Right forelimb (tissue), 1 donor: ENCODE measurements around the gene CCR2.

Source experiments
- DNase-seq: peaks from one replicate; pipeline ENCODE4 v3.0.0-alpha.2; 2018

CCR2 gene

GRCh38 chr3:46406443-46406787, 52.5 kb downstream of the CCR2 start:
- DNase-seq: no peak

GRCh38 chr3:46406788-46407611, 53.1 kb downstream of the CCR2 start, which contains the start of the genes CCR5AS and CCRL2:
Gene CCR5AS (minus strand): TSS chr3:46407066.
Gene CCRL2 (plus strand): TSS chr3:46407259. CDS start chr3:46408080, 821 bp downstream.
- no peak for DNase-seq

- no peak for DNase-seq
Observed at GRCh38 chr3:46407970-46408369, 54.1 kb downstream of the CCR2 start.

GRCh38 chr3:46408853-46409252, 54.9 kb downstream of the CCR2 start:
- DNase-seq: no peak

- no peak for DNase-seq
Observed at GRCh38 chr3:46409739-46410489, 56.0 kb downstream of the CCR2 start.
